ENCODE results near the gene RGS9. TPM values are rescaled to one million over a fixed set of nuclear protein-coding genes. Genes with fewer than 3 reads are reported as not detected.

RGS9 gene
- total RNA-seq, 4 donors from 2014 or later: 22.4 to 58.6 (median 32.2) TPM

DNA sequence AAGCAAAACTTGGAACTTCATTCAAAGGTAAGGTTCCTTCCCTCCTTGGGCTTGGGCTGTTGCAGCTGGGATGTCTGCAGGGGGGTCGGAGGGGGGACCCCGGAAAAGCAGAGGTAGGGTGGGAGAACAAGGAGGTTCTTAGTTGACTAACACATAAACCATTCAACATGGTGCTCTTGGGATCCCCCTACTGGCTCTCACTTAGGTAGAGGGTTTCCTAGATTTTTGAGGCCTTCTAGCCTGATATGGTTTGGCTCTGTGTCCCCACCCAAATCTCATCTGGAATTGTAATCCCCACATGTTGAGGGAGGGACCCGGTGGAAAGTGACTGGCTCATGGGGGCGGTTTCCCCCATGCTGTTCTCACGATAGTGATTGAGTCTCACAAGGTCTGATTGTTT, 93.9 kb downstream of the RGS9 start:
- DNase-seq (ENCODE audit: extremely low spot score): no peak
- peaks cover 0 to 7% (median 4%) of the 10 kb centered on the region in 4 donors for H3K4me1 ChIP-seq
- H3K36me3 ChIP-seq: no peaks in the 10 kb centered on the region
- intact Hi-C loops (cut with DNase I): loop anchor here (5.0 to 10.0 kb wide), 4 partner anchors 61 to 936 kb away; no protein-coding TSS in a partner anchor
- peaks cover 0 to 6% (median 0%) of the 10 kb centered on the region in 4 donors for H3K9me3 ChIP-seq
- no peak overlapping the region for H3K4me3 ChIP-seq
- TF ChIP-seq POLR2AphosphoS5 (IDR thresholded peaks at IDR 0.05): no peak
- TF ChIP-seq, protein P1, sequence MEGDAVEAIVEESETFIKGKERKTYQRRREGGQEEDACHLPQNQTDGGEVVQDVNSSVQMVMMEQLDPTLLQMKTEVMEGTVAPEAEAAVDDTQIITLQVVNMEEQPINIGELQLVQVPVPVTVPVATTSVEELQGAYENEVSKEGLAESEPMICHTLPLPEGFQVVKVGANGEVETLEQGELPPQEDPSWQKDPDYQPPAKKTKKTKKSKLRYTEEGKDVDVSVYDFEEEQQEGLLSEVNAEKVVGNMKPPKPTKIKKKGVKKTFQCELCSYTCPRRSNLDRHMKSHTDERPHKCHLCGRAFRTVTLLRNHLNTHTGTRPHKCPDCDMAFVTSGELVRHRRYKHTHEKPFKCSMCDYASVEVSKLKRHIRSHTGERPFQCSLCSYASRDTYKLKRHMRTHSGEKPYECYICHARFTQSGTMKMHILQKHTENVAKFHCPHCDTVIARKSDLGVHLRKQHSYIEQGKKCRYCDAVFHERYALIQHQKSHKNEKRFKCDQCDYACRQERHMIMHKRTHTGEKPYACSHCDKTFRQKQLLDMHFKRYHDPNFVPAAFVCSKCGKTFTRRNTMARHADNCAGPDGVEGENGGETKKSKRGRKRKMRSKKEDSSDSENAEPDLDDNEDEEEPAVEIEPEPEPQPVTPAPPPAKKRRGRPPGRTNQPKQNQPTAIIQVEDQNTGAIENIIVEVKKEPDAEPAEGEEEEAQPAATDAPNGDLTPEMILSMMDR (IDR thresholded peaks at IDR 0.05): no peak
- TF ChIP-seq EP300 (IDR thresholded peaks at IDR 0.05): no peak
- TF ChIP-seq POLR2A (IDR thresholded peaks at IDR 0.05; ENCODE audit: low read depth): no peak
- peaks cover 0 to 10% (median 0%) of the 10 kb centered on the region in 4 donors for H3K27me3 ChIP-seq
- 72% methylated on average over 5 of the region's 5 CpGs for WGBS
- H3K27ac ChIP-seq (replicated peaks in 1 of 4): no peak overlapping the region

DNA sequence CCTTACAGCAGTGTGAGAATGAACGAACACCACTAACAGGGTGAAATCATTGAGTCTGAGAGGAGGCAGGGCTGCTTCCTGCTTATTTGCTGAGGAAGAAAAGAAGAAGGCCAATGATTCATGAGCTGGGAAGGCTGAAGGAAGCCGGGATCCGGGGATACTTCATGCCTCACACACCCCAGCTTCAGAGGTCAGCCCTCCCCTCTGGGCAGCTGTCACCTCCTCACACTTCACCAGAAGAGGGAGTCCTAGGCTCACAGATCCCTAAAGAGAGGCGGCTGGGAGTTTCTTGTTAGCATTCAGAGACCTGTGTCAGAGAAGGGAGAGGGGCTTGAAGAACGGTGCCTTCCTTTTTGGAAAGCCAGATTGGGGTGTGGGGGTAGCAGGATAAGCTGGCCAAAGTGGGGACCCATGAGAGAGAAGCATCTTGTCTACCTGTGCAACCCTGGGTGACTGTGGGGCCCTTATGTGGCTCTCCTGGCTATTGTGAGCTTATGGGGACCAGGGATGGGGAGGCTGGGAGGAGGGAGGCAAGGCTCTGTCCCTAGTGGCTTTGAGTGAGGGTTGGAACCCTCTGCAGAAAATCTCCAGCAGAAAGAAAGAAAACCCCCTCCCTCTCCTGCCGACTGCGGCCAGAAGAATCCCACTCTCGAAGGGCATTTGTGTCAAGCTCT, 94.6 kb downstream of the RGS9 start:
- intact Hi-C loops (cut with DNase I): loop anchor here (5.0 to 10.0 kb wide), 4 partner anchors 61 to 936 kb away; no protein-coding TSS in a partner anchor
- H3K36me3 ChIP-seq: no peaks in the 10 kb centered on the region
- H3K9me3 ChIP-seq: peaks cover 0 to 10% (median 0%) of the 10 kb centered on the region in 4 donors
- peaks cover 0 to 10% (median 0%) of the 10 kb centered on the region in 4 donors for H3K27me3 ChIP-seq
- H3K4me3 ChIP-seq: no peak overlapping the region
- TF ChIP-seq, protein P1 (IDR thresholded peaks at IDR 0.05): peak; percentile 61 to 76 (median 75)
- TF ChIP-seq POLR2A (IDR thresholded peaks at IDR 0.05; ENCODE audit: low read depth) (no peak), POLR2AphosphoS5 (IDR thresholded peaks at IDR 0.05) (peak in 1 of 2 donors; percentile 6)
- H3K27ac ChIP-seq (replicated peaks in 1 of 4): no peak overlapping the region
- no peak for DNase-seq (ENCODE audit: extremely low spot score)
- WGBS: 40% methylated on average over 8 of the region's 8 CpGs
- H3K4me1 ChIP-seq: peaks cover 0 to 7% (median 4%) of the 10 kb centered on the region in 4 donors

DNA sequence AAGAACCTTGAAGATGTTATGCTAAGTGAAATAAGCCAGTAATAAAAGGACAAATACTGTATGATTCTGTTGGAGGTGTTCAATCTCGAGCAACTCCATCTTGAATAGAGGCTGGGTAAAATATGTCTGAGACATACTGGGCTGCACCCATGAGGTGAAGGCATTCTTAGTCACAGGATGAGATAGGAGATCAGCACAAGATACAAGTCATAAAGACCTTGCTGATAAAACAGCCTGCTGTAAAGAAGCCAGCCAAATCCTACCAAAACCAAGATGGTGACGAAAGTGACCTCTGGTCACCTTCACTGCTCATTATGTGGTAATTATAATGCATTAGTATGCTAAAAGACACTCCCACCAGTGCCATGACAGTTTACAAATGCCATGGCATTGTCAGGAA, 98.1 kb downstream of the RGS9 start:
- no peaks in the 10 kb centered on the region for H3K27me3 ChIP-seq
- 90% methylated on average over 2 of the region's 2 CpGs for WGBS
- DNase-seq (ENCODE audit: extremely low spot score): no peak
- H3K36me3 ChIP-seq: no peaks in the 10 kb centered on the region
- peaks cover 0 to 10% (median 0%) of the 10 kb centered on the region in 4 donors for H3K9me3 ChIP-seq
- TF ChIP-seq, protein P1 (IDR thresholded peaks at IDR 0.05): no peak
- TF ChIP-seq EP300 (IDR thresholded peaks at IDR 0.05): no peak
- no peak for TF ChIP-seq POLR2A (IDR thresholded peaks at IDR 0.05; ENCODE audit: low read depth)
- TF ChIP-seq POLR2AphosphoS5 (IDR thresholded peaks at IDR 0.05): no peak
- no peak overlapping the region for H3K27ac ChIP-seq (replicated peaks in 1 of 4)
- intact Hi-C loops (cut with DNase I): loop anchor here (10.0 kb wide), 1 partner anchor 200 kb away; no protein-coding TSS in a partner anchor
- H3K4me1 ChIP-seq: peaks cover 0 to 7% (median 4%) of the 10 kb centered on the region in 4 donors
- H3K4me3 ChIP-seq: no peak overlapping the region

DNA sequence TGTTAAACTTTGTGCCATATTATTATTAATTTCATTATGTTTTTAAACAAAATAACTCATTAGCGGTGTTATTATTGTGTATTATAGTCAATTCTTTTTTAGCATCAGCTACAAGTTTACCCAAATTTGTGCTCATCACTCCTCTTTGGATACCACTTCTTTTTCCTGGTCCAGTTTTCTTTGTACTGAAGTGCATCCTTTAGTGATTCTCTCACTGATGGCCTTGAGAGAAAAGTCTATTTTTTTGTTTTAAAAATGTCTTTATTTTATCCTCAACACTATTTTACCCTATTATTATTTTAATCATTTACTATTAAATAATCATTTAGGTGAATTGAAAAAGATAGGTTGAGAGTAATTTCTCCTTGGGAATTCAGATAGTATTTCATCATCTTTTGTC, 99.2 kb downstream of the RGS9 start:
- Histone ChIP-seq H3K27ac (replicated peaks in 1 of 4) (no peak overlapping the region), H3K9me3 (peaks cover 0 to 10% (median 0%) of the 10 kb centered on the region in 4 donors), H3K4me3 (no peak overlapping the region), H3K36me3 (no peaks in the 10 kb centered on the region), H3K4me1 (peaks cover 0 to 7% (median 4%) of the 10 kb centered on the region in 4 donors), H3K27me3 (no peaks in the 10 kb centered on the region)
- DNase-seq (ENCODE audit: extremely low spot score): no peak
- TF ChIP-seq EP300 (IDR thresholded peaks at IDR 0.05) (no peak), POLR2A (IDR thresholded peaks at IDR 0.05; ENCODE audit: low read depth) (no peak), POLR2AphosphoS5 (IDR thresholded peaks at IDR 0.05) (no peak)
- TF ChIP-seq, protein P1 (IDR thresholded peaks at IDR 0.05): no peak
- WGBS: 91% methylated on average over 1 of the region's 1 CpG
- intact Hi-C loops (cut with DNase I): loop anchor here (10.0 kb wide), 1 partner anchor 198 kb away; no protein-coding TSS in a partner anchor

Data from esophagus muscularis mucosa (tissue), 4 donors.